ENCODE data around the gene SERTAD3. TPM values are rescaled to one million over a fixed set of nuclear protein-coding genes. Genes with fewer than 3 reads are reported as not detected.

The SERTAD3 gene
- total RNA-seq, 1 experiment from 2014 or later = 30.9 TPM

DNA sequence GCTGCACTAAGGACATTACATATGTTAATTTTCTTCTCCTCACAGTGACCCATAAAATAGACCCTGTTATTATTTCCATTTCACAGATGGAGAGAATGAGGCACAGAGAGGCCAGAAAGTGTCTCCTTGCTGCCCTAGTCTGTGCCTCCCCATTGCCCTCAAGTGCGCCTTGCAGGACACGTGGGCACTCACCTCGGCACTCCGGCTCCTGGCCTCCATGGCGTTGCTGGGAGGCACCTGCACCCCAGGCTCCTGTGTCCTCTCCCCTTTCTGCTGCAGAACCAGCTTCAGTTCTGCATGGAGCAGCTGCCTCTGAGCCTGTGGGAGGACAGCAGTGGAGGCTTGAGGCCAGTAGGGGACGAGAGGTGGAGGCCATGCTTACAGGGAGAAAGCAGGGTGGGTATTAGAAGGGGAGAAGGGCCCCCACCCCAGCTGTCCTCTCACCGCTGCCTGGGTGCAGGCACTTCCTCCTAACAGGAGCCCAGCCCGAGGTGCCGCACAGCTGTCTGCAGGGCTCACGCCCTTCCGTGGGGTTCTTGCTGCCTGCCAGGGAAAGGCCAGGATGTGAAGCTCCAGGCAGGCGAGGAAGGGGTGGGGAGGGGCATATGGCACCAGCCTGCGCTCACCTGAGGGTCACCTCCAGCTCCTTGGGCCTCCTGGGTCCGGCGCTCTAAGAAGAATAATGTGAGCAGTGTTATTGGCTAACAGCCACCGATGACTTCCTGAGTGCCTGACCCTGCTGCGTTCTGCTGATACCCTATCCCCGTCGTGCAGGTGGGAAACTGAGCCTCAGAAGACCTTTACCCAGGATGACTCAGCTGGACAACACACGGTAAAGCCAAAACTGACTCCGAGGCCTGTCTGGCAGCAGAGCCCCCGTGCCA lies 36.2 kb downstream of the SERTAD3 start:
- no peaks in the 10 kb centered on the region for H3K27me3 ChIP-seq (ENCODE audit: insufficient read depth, low read length)
- no peak overlapping the region for H3K4me2 ChIP-seq (ENCODE audit: insufficient read depth, insufficient read length, low read length)
- H4K91ac ChIP-seq (ENCODE audit: insufficient read length, low read depth, low read length) = no peak overlapping the region
- no peak overlapping the region for H2BK12ac ChIP-seq (ENCODE audit: insufficient read length, low read depth, low read length)
- no peak overlapping the region for H3K27ac ChIP-seq (ENCODE audit: insufficient read length, low read depth, low read length)
- H3K14ac ChIP-seq (ENCODE audit: insufficient read depth, low read length) = no peak overlapping the region
- no peak overlapping the region for H3T11ph ChIP-seq (ENCODE audit: low read length)
- Mint-ChIP-seq H3K4me1 (peaks cover 21 to 40% of the 10 kb centered on the region in 2 experiments), H3K4me3 (peak overlapping the region in 1 of 2 experiments; percentile 48; a peak in 2 of 5 replicates), H3K27me3 (ENCODE audit: low read depth) (peaks cover 2% of the 10 kb centered on the region; the same call in 1 of the 2 replicates), H3K36me3 (ENCODE audit: insufficient read depth in 1 of 3, low read depth in 3 of 3) (no peaks in the 10 kb centered on the region), H3K27ac (no peak overlapping the region; a peak in 1 of 7 replicates), H3K9me3 (no peaks in the 10 kb centered on the region; a peak in 1 of 5 replicates)
- H3K56ac ChIP-seq (ENCODE audit: insufficient read length, low read depth, low read length) = no peak overlapping the region
- H3K79me2 ChIP-seq (ENCODE audit: insufficient read depth, low read length) = no peaks in the 10 kb centered on the region
- WGBS (ENCODE audit: extremely low coverage, insufficient read length, low lambda C conversion rate) = no CpG with 5 or more reads among the region's 22 CpGs
- no peaks in the 10 kb centered on the region for H4K20me1 ChIP-seq (ENCODE audit: control insufficient read depth, insufficient read depth, insufficient read length)
- no peak overlapping the region for H2AFZ ChIP-seq (ENCODE audit: low read length)
- no peak overlapping the region for H2BK5ac ChIP-seq (ENCODE audit: insufficient read length, low read length)
- peak; percentile 30 for DNase-seq
- no peaks in the 10 kb centered on the region for H3K79me1 ChIP-seq (ENCODE audit: insufficient read depth, low read depth, low read length, poor library complexity, severe bottlenecking)
- H4K5ac ChIP-seq (ENCODE audit: insufficient read length, low read depth, low read length) = no peak overlapping the region
- H2BK20ac ChIP-seq (ENCODE audit: low read depth, low read length, poor library complexity, severe bottlenecking) = no peak overlapping the region
- H3K23ac ChIP-seq (ENCODE audit: insufficient read length, low read depth, low read length) = no peak overlapping the region
- H3K18ac ChIP-seq (ENCODE audit: insufficient read length, low read depth, low read length) = no peak overlapping the region
- no peak overlapping the region for H3K9ac ChIP-seq (ENCODE audit: extremely low read depth, insufficient read length, low read length)
- TF ChIP-seq, protein P1, sequence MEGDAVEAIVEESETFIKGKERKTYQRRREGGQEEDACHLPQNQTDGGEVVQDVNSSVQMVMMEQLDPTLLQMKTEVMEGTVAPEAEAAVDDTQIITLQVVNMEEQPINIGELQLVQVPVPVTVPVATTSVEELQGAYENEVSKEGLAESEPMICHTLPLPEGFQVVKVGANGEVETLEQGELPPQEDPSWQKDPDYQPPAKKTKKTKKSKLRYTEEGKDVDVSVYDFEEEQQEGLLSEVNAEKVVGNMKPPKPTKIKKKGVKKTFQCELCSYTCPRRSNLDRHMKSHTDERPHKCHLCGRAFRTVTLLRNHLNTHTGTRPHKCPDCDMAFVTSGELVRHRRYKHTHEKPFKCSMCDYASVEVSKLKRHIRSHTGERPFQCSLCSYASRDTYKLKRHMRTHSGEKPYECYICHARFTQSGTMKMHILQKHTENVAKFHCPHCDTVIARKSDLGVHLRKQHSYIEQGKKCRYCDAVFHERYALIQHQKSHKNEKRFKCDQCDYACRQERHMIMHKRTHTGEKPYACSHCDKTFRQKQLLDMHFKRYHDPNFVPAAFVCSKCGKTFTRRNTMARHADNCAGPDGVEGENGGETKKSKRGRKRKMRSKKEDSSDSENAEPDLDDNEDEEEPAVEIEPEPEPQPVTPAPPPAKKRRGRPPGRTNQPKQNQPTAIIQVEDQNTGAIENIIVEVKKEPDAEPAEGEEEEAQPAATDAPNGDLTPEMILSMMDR (conservative IDR thresholded peaks at IDR 0.05) = no peak
- H4K8ac ChIP-seq (replicated peaks; ENCODE audit: insufficient read length, low read depth, low read length) = no peak overlapping the region
- no peaks in the 10 kb centered on the region for H3K9me3 ChIP-seq (ENCODE audit: control insufficient read depth, low read depth, low read length)
- no peak overlapping the region for H3K4ac ChIP-seq (ENCODE audit: low read depth, low read length)
- peaks cover 3% of the 10 kb centered on the region; the same call in 1 of the 2 replicates for H3K4me1 ChIP-seq (ENCODE audit: insufficient read depth, low read length)
- H2BK120ac ChIP-seq (ENCODE audit: low read depth, low read length, poor library complexity, severe bottlenecking) = no peak overlapping the region
- H3K23me2 ChIP-seq (ENCODE audit: insufficient read length, low read depth, low read length, poor library complexity, severe bottlenecking) = peaks cover 6% of the 10 kb centered on the region
- H2BK15ac ChIP-seq (ENCODE audit: low read depth, low read length) = no peak overlapping the region
- H2AK5ac ChIP-seq (ENCODE audit: insufficient read length, low read length) = no peak overlapping the region
